ENCODE data around the gene PACS1. TPM values are rescaled to one million over a fixed set of nuclear protein-coding genes. Genes with fewer than 3 reads are reported as not detected.

PACS1 gene
- total RNA-seq, 2 experiments from 2014 or later: 76.3 to 78.3 TPM

DNA sequence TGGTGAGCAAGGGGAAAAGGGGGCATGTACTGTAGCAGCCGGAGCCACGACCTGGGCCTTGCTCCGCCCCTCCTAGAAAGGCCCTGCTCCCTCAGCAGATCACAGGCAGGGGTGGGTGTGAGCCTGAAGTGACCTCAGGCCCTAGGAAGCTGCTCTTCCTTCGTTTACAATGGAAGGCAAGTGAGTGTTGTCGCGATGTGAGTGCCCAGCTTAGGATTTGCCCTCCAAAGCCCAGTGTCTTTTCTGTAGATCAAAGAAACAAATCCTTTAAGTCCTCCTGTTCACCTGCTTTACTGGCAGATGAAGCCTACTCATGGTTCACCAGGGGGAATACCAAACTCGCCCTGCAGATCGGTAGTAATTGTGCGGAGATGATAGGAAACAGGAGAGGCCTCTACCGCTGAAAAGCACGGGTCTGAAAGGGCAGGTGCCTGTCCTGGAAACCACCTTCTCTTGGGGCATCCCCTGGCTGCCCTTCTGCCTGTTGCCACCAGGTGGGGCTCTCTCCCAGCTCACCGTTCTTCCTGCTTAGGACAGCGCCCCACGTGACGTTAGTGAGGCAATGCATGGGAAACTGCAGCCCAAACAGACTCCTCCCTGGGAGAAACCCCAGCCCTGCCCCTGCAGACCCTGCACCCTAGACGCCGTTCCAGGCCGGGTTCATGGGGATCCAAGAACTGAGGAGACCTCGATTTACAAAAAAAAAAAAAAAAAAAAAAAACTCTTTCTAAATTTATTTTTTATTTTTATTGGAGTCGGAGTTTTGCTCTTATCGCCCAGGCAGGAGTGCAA is 152.5 kb downstream of the PACS1 start:
- Mint-ChIP-seq H3K27me3 (no peaks in the 10 kb centered on the region), H3K4me1 (ENCODE audit: low read depth) (peaks cover 20% of the 10 kb centered on the region), H3K9me3 (no peaks in the 10 kb centered on the region), H3K4me3 (peak overlapping the region; percentile 20), H3K36me3 (ENCODE audit: low read depth) (peaks cover 9% of the 10 kb centered on the region), H3K27ac (peak overlapping the region; percentile 97)
- peak; percentile 97 for DNase-seq
- ATAC-seq: peak; percentile 97
- TF ChIP-seq, protein P1, sequence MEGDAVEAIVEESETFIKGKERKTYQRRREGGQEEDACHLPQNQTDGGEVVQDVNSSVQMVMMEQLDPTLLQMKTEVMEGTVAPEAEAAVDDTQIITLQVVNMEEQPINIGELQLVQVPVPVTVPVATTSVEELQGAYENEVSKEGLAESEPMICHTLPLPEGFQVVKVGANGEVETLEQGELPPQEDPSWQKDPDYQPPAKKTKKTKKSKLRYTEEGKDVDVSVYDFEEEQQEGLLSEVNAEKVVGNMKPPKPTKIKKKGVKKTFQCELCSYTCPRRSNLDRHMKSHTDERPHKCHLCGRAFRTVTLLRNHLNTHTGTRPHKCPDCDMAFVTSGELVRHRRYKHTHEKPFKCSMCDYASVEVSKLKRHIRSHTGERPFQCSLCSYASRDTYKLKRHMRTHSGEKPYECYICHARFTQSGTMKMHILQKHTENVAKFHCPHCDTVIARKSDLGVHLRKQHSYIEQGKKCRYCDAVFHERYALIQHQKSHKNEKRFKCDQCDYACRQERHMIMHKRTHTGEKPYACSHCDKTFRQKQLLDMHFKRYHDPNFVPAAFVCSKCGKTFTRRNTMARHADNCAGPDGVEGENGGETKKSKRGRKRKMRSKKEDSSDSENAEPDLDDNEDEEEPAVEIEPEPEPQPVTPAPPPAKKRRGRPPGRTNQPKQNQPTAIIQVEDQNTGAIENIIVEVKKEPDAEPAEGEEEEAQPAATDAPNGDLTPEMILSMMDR (IDR thresholded peaks at IDR 0.05): peak; percentile 99
- intact Hi-C loops (cut with micrococcal nuclease): loop anchor here (5.0 kb wide), 1 partner anchor 60 kb away; no protein-coding TSS in a partner anchor
- CTCF ChIA-PET: interaction anchor here (0.7 to 3.6 kb wide), 26 partner anchors 9 to 154 kb away, joined by 3 to 19 read pairs (median 4); partner anchors contain the start of genes PACS1, RIN1 and YIF1A
- POLR2A ChIA-PET: interaction anchor here (0.6 to 1.4 kb wide), 9 partner anchors 32 to 123 kb away, joined by 3 to 6 read pairs (median 3); partner anchors contain the start of gene RAB1B

DNA sequence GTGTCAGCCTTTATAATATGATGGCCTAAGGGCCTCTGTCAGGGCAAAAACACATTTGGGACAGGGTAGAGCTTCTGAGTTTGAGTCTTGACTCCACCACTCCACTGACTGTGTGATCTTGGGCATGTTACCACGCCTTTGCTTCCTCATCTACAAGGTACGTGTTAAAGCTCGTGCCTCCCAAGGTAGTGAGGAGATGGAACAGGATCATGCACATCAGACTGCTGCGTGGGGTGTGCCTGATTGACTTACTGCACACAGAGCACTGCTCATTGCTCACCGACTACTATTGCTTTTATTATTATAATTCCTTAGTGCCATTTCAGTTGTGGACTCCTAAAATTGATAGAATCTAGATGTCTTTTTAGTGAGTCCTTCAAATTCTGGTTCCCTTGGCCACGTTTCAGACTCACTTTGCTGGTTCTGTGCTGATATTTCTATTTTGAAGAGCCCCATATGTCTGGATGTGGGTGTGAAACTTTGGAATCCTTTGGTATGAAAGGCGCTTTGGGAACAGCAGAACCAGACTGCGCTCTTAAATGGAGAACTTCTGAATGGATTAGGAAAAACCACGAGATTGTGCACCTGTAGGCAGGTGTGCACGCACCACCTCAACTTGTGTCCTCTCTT is 154.3 kb downstream of the PACS1 start:
- ChIA-PET CTCF (interaction anchor here (1.0 to 3.6 kb wide), 4 partner anchors 34 to 58 kb away, joined by 4 to 19 read pairs (median 8); no protein-coding TSS in a partner anchor), POLR2A (interaction anchor here (1.1 kb wide), 1 partner anchor 60 kb away, joined by 3 read pairs; no protein-coding TSS in a partner anchor)
- TF ChIP-seq, protein P1 (IDR thresholded peaks at IDR 0.05): no peak
- Mint-ChIP-seq H3K27me3 (no peaks in the 10 kb centered on the region), H3K9me3 (no peaks in the 10 kb centered on the region), H3K36me3 (ENCODE audit: low read depth) (peaks cover 12% of the 10 kb centered on the region), H3K4me1 (ENCODE audit: low read depth) (peaks cover 20% of the 10 kb centered on the region), H3K4me3 (no peak overlapping the region), H3K27ac (no peak overlapping the region)
- DNase-seq (no peak), ATAC-seq (no peak)
- intact Hi-C loops (cut with micrococcal nuclease): loop anchor here (5.0 kb wide), 1 partner anchor 58 kb away; no protein-coding TSS in a partner anchor

DNA sequence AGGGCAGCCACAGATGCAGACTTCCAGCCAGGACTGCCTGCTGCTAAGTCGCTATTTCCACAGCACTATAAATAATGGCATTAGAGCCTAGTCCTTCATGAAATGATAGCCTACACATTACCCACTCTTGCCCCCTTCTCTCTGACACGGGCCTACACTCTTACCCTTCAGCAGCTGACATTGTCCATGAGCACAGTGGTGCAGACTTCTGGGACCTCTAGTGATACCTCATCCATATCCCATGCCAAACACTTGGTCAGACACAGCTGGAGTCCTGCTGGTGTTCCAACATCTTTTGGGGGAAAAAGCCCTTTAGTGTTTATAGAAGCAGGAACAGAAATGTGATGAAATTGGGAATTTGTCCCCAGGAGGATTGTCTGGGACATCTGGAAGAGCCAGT is 155.0 kb downstream of the PACS1 start:
- TF ChIP-seq, protein P1 (IDR thresholded peaks at IDR 0.05): no peak
- ATAC-seq (no peak), DNase-seq (no peak)
- POLR2A ChIA-PET: interaction anchor here (0.7 to 1.1 kb wide), 2 partner anchors 35 to 60 kb away, joined by 3 read pairs; no protein-coding TSS in a partner anchor
- H3K4me1 Mint-ChIP-seq (ENCODE audit: low read depth): peaks cover 20% of the 10 kb centered on the region
- intact Hi-C loops (cut with micrococcal nuclease): no loop called here
- no peak overlapping the region for H3K4me3 Mint-ChIP-seq
- H3K36me3 Mint-ChIP-seq (ENCODE audit: low read depth): peaks cover 14% of the 10 kb centered on the region
- CTCF ChIA-PET: interaction anchor here (1.4 to 3.6 kb wide), 4 partner anchors 33 to 57 kb away, joined by 3 to 19 read pairs (median 8); no protein-coding TSS in a partner anchor
- no peaks in the 10 kb centered on the region for H3K27me3 Mint-ChIP-seq
- H3K9me3 Mint-ChIP-seq: no peaks in the 10 kb centered on the region
- H3K27ac Mint-ChIP-seq: no peak overlapping the region

DNA sequence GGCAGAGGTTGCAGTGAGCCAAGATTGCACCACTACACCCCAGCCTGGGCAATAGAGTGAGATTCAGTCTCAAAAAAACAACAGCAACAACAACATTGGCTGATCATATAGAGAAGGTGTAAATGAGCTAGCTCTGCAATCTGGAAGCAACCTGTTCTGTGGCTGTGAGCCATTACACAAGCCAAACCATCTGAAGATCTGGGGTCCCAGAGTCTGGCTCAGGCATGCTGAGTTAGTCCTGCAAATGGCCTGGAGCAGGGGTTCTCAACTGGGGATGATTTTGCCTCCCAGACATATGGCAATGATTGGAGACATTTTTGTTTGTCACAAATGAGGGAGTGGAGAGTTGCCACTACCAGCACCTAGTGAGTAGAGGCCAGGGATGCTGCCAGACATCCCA is 156.0 kb downstream of the PACS1 start:
- ChIA-PET POLR2A (no interaction called here), CTCF (interaction anchor here (1.4 kb wide), 1 partner anchor 56 kb away, joined by 3 read pairs; no protein-coding TSS in a partner anchor)
- Mint-ChIP-seq H3K36me3 (ENCODE audit: low read depth) (peaks cover 12% of the 10 kb centered on the region), H3K4me3 (no peak overlapping the region), H3K27me3 (no peaks in the 10 kb centered on the region), H3K9me3 (no peaks in the 10 kb centered on the region), H3K27ac (peak overlapping the region; percentile 46), H3K4me1 (ENCODE audit: low read depth) (peaks cover 20% of the 10 kb centered on the region)
- no peak for DNase-seq
- TF ChIP-seq, protein P1 (IDR thresholded peaks at IDR 0.05): no peak
- no peak for ATAC-seq
- intact Hi-C loops (cut with micrococcal nuclease): no loop called here

All from activated CD8-positive, alpha-beta T cell treated with anti-CD3 and anti-CD28 coated beads for 36 hours (primary cell).